ENCODE results near the gene TMEM132C. TPM values are rescaled to one million over a fixed set of nuclear protein-coding genes. Genes with fewer than 3 reads are reported as not detected.

The TMEM132C gene
- polyA plus RNA-seq, 1 donor, result 1.3 TPM

DNA sequence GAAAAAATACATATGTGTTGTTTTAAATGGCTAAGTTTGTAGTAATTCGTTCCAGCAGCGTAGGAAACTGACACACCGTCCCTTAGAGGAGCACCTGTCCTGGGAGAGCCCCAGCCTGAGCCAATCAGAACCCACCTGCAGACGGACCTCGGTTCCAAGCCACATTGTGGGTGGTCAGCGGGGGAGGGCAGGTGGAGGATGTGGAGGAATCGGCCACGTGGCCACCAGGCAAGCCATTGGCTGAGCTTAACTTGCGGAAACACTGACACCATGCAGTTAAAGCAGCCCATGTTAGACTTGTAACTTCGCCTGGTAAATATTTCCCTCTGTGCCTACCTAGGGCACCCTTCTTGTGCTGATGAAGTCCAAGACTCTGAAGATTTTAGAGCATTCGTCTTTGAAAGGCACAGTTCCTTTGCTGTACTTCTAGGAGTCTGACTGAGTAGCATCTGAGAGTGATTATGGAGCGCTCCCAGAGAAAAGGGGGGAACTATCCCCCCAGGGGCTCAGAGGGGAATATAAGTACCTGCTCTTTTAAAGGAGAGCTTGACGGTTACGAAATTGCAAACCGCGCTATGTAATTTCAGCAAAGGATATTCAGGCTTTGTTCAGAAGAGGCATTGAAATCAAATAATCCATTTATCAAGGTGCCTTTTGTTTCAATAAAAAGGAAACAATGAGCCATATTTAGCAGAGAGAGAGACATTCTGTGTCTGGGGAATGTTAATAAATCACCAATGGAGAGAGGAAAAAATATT, 135.7 kb downstream of the TMEM132C start:
- no peaks in the 10 kb centered on the region for H3K36me3 ChIP-seq (ENCODE audit: control insufficient read depth, insufficient read depth, low read length)
- no peak for DNase-seq
- H3K9me3 ChIP-seq (ENCODE audit: control insufficient read depth, low read depth, low read length), result no peaks in the 10 kb centered on the region
- no peak overlapping the region for H3K4me3 ChIP-seq (ENCODE audit: low read length)
- H3K4me1 ChIP-seq (ENCODE audit: control insufficient read depth, insufficient read depth, low read length), result no peaks in the 10 kb centered on the region
- H3K27ac ChIP-seq (ENCODE audit: low read length), result no peak overlapping the region
- H3K27me3 ChIP-seq (ENCODE audit: control insufficient read depth, insufficient read depth, low read length), result no peaks in the 10 kb centered on the region
- 80% methylated on average over 2 of the region's 16 CpGs for WGBS (ENCODE audit: insufficient coverage, low lambda C conversion rate)

GRCh38 chr12:128408669-128409068, 141.7 kb downstream of the TMEM132C start:
- no peak for DNase-seq
- Histone ChIP-seq H3K27ac (ENCODE audit: low read length) (no peak overlapping the region), H3K9me3 (ENCODE audit: control insufficient read depth, low read depth, low read length) (no peaks in the 10 kb centered on the region), H3K4me3 (ENCODE audit: low read length) (no peak overlapping the region), H3K4me1 (ENCODE audit: control insufficient read depth, insufficient read depth, low read length) (no peaks in the 10 kb centered on the region), H3K36me3 (ENCODE audit: control insufficient read depth, insufficient read depth, low read length) (no peaks in the 10 kb centered on the region), H3K27me3 (ENCODE audit: control insufficient read depth, insufficient read depth, low read length) (no peaks in the 10 kb centered on the region)
- WGBS (ENCODE audit: insufficient coverage, low lambda C conversion rate), result no CpG with 5 or more reads among the region's 9 CpGs

DNA sequence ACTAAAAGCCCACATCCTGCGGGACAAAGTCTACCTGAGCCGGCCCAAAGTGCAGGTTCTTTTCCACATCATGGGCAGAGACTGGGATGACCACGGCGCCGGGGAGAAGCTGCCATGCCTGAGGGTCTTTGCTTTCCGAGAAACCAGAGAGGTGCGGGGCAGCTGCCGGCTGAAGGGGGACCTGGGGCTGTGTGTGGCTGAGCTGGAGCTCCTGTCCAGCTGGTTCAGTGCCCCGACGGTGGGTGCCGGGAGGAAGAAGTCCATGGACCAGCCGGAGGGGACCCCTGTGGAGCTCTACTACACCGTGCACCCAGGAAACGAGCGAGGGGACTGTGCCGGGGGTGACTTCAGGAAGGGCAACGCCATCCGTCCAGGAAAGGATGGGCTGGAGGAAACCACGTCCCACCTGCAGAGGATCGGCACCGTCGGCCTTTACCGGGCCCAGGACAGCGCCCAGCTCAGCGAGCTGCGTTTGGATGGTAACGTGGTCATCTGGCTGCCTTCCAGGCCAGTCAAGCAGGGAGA, 148.1 kb downstream of the TMEM132C start:
- H3K4me1 ChIP-seq (ENCODE audit: control insufficient read depth, insufficient read depth, low read length), result no peaks in the 10 kb centered on the region
- H3K27ac ChIP-seq (ENCODE audit: low read length), result no peak overlapping the region
- H3K36me3 ChIP-seq (ENCODE audit: control insufficient read depth, insufficient read depth, low read length), result no peaks in the 10 kb centered on the region
- H3K4me3 ChIP-seq (ENCODE audit: low read length), result no peak overlapping the region
- H3K9me3 ChIP-seq (ENCODE audit: control insufficient read depth, low read depth, low read length), result no peaks in the 10 kb centered on the region
- no peaks in the 10 kb centered on the region for H3K27me3 ChIP-seq (ENCODE audit: control insufficient read depth, insufficient read depth, low read length)
- WGBS (ENCODE audit: insufficient coverage, low lambda C conversion rate), result no CpG with 5 or more reads among the region's 27 CpGs
- no peak for DNase-seq

GRCh38 chr12:128418944-128419343, 152.0 kb downstream of the TMEM132C start:
- Histone ChIP-seq H3K4me1 (ENCODE audit: control insufficient read depth, insufficient read depth, low read length) (no peaks in the 10 kb centered on the region), H3K27me3 (ENCODE audit: control insufficient read depth, insufficient read depth, low read length) (no peaks in the 10 kb centered on the region), H3K9me3 (ENCODE audit: control insufficient read depth, low read depth, low read length) (no peaks in the 10 kb centered on the region), H3K4me3 (ENCODE audit: low read length) (no peak overlapping the region), H3K36me3 (ENCODE audit: control insufficient read depth, insufficient read depth, low read length) (no peaks in the 10 kb centered on the region), H3K27ac (ENCODE audit: low read length) (no peak overlapping the region)
- no peak for DNase-seq
- WGBS (ENCODE audit: insufficient coverage, low lambda C conversion rate), result no CpG with 5 or more reads among the region's 5 CpGs

GRCh38 chr12:128420163-128420562, 153.2 kb downstream of the TMEM132C start:
- DNase-seq, result no peak
- Histone ChIP-seq H3K4me1 (ENCODE audit: control insufficient read depth, insufficient read depth, low read length) (no peaks in the 10 kb centered on the region), H3K27ac (ENCODE audit: low read length) (no peak overlapping the region), H3K27me3 (ENCODE audit: control insufficient read depth, insufficient read depth, low read length) (no peaks in the 10 kb centered on the region), H3K36me3 (ENCODE audit: control insufficient read depth, insufficient read depth, low read length) (no peaks in the 10 kb centered on the region), H3K9me3 (ENCODE audit: control insufficient read depth, low read depth, low read length) (no peaks in the 10 kb centered on the region), H3K4me3 (ENCODE audit: low read length) (no peak overlapping the region)
- no CpG with 5 or more reads among the region's 2 CpGs for WGBS (ENCODE audit: insufficient coverage, low lambda C conversion rate)

DNA sequence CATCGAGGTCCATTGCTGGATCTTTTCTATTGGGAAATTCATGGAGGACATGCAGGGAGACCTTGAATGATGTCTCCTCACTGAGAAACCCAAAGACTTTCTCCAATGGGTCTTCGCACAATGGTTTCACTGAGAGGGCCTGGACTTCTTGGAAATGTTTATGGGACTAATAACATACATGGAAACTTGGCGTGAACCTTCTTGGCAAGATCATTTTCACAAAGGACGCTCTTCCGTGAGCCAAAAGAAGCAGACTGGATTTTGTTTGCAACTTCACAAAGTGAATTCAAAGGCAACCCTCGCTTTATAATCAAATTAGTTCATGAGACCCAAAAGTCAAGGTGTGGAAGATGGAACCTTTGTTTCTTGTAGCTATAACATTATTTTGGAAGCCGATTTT, 154.4 kb downstream of the TMEM132C start:
- 100% methylated on average over 1 of the region's 7 CpGs for WGBS (ENCODE audit: insufficient coverage, low lambda C conversion rate)
- no peak for DNase-seq

DNA sequence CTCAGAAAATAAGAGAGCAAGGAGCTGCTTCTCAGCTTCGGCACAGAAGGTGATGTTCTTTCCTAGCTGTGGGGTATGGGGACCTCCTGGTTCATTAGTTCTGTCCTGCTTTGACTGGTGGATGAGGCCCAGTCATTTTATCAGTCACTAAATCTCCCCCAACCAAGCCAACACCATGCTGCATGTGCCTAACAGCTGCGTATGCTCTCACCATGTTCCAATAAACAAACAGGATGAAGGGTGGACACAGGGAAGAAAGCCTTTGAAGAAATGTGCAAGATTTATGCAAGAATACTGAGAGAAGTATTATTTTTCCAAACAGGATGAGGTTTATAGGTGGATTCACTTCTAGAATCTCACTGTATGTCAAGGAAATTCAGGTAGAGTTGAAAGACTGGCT, 156.2 kb downstream of the TMEM132C start:
- no peak overlapping the region for H3K27ac ChIP-seq (ENCODE audit: low read length)
- no peaks in the 10 kb centered on the region for H3K36me3 ChIP-seq (ENCODE audit: control insufficient read depth, insufficient read depth, low read length)
- H3K9me3 ChIP-seq (ENCODE audit: control insufficient read depth, low read depth, low read length), result no peaks in the 10 kb centered on the region
- no peak overlapping the region for H3K4me3 ChIP-seq (ENCODE audit: low read length)
- WGBS (ENCODE audit: insufficient coverage, low lambda C conversion rate), result no CpG with 5 or more reads among the region's 2 CpGs
- no peaks in the 10 kb centered on the region for H3K27me3 ChIP-seq (ENCODE audit: control insufficient read depth, insufficient read depth, low read length)
- no peaks in the 10 kb centered on the region for H3K4me1 ChIP-seq (ENCODE audit: control insufficient read depth, insufficient read depth, low read length)
- no peak for DNase-seq

More for the DNA sequence above, 154.4 kb downstream of the TMEM132C start:
- H3K27ac ChIP-seq (ENCODE audit: low read length), result no peak overlapping the region
- H3K9me3 ChIP-seq (ENCODE audit: control insufficient read depth, low read depth, low read length), result no peaks in the 10 kb centered on the region
- H3K36me3 ChIP-seq (ENCODE audit: control insufficient read depth, insufficient read depth, low read length), result no peaks in the 10 kb centered on the region
- H3K27me3 ChIP-seq (ENCODE audit: control insufficient read depth, insufficient read depth, low read length), result no peaks in the 10 kb centered on the region
- H3K4me3 ChIP-seq (ENCODE audit: low read length), result no peak overlapping the region
- no peaks in the 10 kb centered on the region for H3K4me1 ChIP-seq (ENCODE audit: control insufficient read depth, insufficient read depth, low read length)

GRCh38 chr12:128424931-128425431, 158.0 kb downstream of the TMEM132C start:
- no CpG with 5 or more reads among the region's 7 CpGs for WGBS (ENCODE audit: insufficient coverage, low lambda C conversion rate)
- H3K4me1 ChIP-seq (ENCODE audit: control insufficient read depth, insufficient read depth, low read length), result no peaks in the 10 kb centered on the region
- no peaks in the 10 kb centered on the region for H3K27me3 ChIP-seq (ENCODE audit: control insufficient read depth, insufficient read depth, low read length)
- no peak overlapping the region for H3K4me3 ChIP-seq (ENCODE audit: low read length)
- no peak overlapping the region for H3K27ac ChIP-seq (ENCODE audit: low read length)
- DNase-seq, result no peak
- no peaks in the 10 kb centered on the region for H3K9me3 ChIP-seq (ENCODE audit: control insufficient read depth, low read depth, low read length)
- H3K36me3 ChIP-seq (ENCODE audit: control insufficient read depth, insufficient read depth, low read length), result no peaks in the 10 kb centered on the region

DNA sequence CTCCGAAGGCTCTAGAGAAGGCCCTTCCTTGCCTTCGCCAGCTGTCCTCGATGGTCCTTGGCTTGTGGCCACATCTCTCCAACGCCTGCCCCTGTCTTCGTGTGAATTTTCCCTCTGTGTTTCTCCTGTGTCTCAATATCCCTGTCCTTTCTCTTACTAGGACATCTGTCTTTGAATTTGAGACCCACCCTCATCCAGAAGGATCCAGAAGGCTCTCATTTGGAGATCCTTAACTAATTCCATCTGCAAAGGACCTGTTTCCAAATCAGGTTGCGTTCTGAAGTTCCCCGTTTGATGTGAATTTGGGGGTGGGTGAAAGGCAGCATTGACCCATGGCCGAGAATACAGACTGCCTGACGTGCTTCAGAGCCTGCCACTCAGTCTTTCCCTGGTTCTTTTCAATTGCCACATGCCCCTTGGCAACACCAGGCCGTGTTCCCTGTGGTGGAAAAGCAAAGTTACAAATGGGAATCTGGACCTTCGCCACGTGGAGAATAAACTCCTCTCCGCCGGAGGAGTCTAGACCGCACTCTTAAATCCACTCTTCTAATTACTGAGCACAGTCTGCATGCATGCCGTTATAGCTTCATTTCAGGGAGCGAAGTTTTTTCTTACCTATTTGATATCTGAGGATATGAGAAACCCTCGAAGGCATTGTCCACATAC, 158.8 kb downstream of the TMEM132C start:
- Histone ChIP-seq H3K9me3 (ENCODE audit: control insufficient read depth, low read depth, low read length) (no peaks in the 10 kb centered on the region), H3K36me3 (ENCODE audit: control insufficient read depth, insufficient read depth, low read length) (no peaks in the 10 kb centered on the region), H3K27me3 (ENCODE audit: control insufficient read depth, insufficient read depth, low read length) (no peaks in the 10 kb centered on the region), H3K27ac (ENCODE audit: low read length) (no peak overlapping the region), H3K4me3 (ENCODE audit: low read length) (no peak overlapping the region), H3K4me1 (ENCODE audit: control insufficient read depth, insufficient read depth, low read length) (no peaks in the 10 kb centered on the region)
- no peak for DNase-seq
- WGBS (ENCODE audit: insufficient coverage, low lambda C conversion rate), result 90% methylated on average over 8 of the region's 18 CpGs

DNA sequence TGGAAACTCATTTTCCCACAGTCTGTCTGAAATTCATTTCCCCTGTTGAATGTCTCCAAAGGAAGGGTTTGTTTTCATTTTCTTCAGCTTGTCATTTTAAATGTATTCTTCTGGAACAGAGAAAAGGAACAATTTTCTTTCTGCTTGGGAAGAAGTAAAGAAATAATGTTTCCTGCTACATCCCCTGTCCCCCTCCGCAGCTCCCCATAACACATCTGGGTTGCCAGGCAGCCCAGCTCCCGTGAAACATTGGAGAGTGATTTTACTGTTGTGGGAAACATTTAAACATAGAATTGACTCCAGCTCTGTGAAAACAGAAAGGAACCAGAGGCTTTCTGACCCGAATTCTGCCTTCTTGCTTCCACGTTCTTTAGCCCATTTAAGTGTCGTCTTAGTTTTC, 159.5 kb downstream of the TMEM132C start:
- DNase-seq, result no peak
- Histone ChIP-seq H3K4me1 (ENCODE audit: control insufficient read depth, insufficient read depth, low read length) (no peaks in the 10 kb centered on the region), H3K27me3 (ENCODE audit: control insufficient read depth, insufficient read depth, low read length) (no peaks in the 10 kb centered on the region), H3K27ac (ENCODE audit: low read length) (no peak overlapping the region), H3K4me3 (ENCODE audit: low read length) (no peak overlapping the region), H3K36me3 (ENCODE audit: control insufficient read depth, insufficient read depth, low read length) (no peaks in the 10 kb centered on the region), H3K9me3 (ENCODE audit: control insufficient read depth, low read depth, low read length) (no peaks in the 10 kb centered on the region)
- 80% methylated on average over 1 of the region's 5 CpGs for WGBS (ENCODE audit: insufficient coverage, low lambda C conversion rate)

All from large intestine (tissue), 3 donors.